HepG2 (cell line): ENCODE data around the gene MYO15A. TPM values are rescaled to one million over a fixed set of nuclear protein-coding genes. Genes with fewer than 3 reads are reported as not detected.

Experiments used
- CREB3 ChIP-seq: sonication (generic); formaldehyde crosslinking; IDR thresholded peaks from 2 replicates; pipeline ENCODE4 v1.5.0; 2020; ENCODE audit warnings: missing genetic modification reagents
- GABPA ChIP-seq, 2 experiments: IDR thresholded peaks; 2 replicates each; pipeline ENCODE4 v1.6.1; 2011 to 2016; ENCODE audit warnings: low read depth in 2 of 2, low read length in 1 of 2, missing biosample characterization in 1 of 2, missing genetic modification characterization in 1 of 2
- HCFC1 ChIP-seq: fragments of 150-350 bp; IDR thresholded peaks from 2 replicates; pipeline ENCODE4 v1.6.1; 2014; ENCODE audit warnings: low read depth, low read length
- HOMEZ ChIP-seq: IDR thresholded peaks from 2 replicates; pipeline ENCODE4 v1.6.1; 2016; ENCODE audit warnings: low read depth
- RXRA ChIP-seq: sonication (generic); formaldehyde crosslinking; IDR thresholded peaks from 2 replicates; pipeline ENCODE4 v1.5.1; 2020; ENCODE audit warnings: missing genetic modification reagents
- SMARCE1 ChIP-seq: fragments of 450-650 bp; IDR thresholded peaks from 2 replicates; pipeline ENCODE4 v1.6.1; 2017; ENCODE audit warnings: borderline replicate concordance
- SOX5 ChIP-seq: IDR thresholded peaks from 2 replicates; pipeline ENCODE4 v1.6.1; 2016; ENCODE audit warnings: borderline replicate concordance
- SPEN ChIP-seq: sonication (generic); formaldehyde crosslinking; IDR thresholded peaks from 2 replicates; pipeline ENCODE4 v1.5.1; 2020; ENCODE audit warnings: low read depth, mild to moderate bottlenecking, missing genetic modification reagents
- ZBTB7A ChIP-seq: sonication (generic); formaldehyde crosslinking; IDR thresholded peaks from 2 replicates; pipeline ENCODE4 v1.8.0; 2022; ENCODE audit warnings: mild to moderate bottlenecking, missing genetic modification reagents
- ZEB1 ChIP-seq: IDR thresholded peaks from 2 replicates; pipeline ENCODE4 v1.6.1; 2012; ENCODE audit warnings: mild to moderate bottlenecking, low read depth, inconsistent platforms; ENCODE audit not compliant: insufficient replicate concordance
- ZMAT3 ChIP-seq: sonication (generic); formaldehyde crosslinking; conservative IDR thresholded peaks from 2 replicates; pipeline ENCODE4 v1.7.0; 2021; ENCODE audit warnings: missing genetic modification reagents
- ZNF143 ChIP-seq: sonication (generic); formaldehyde crosslinking; IDR thresholded peaks from 2 replicates; pipeline ENCODE4 v1.4.0; 2020; ENCODE audit warnings: missing genetic modification reagents
- ZNF460 ChIP-seq: sonication (generic); formaldehyde crosslinking; IDR thresholded peaks from 2 replicates; pipeline ENCODE4 v1.5.1; 2020; ENCODE audit warnings: missing genetic modification reagents, mild to moderate bottlenecking, borderline replicate concordance
- ZNF616 ChIP-seq: sonication (generic); formaldehyde crosslinking; IDR thresholded peaks from 2 replicates; pipeline ENCODE4 v1.5.0; 2020; ENCODE audit warnings: low read depth, mild to moderate bottlenecking, missing genetic modification reagents
- ZNF772 ChIP-seq: sonication (generic); formaldehyde crosslinking; IDR thresholded peaks from 2 replicates; pipeline ENCODE4 v1.5.0; 2020; ENCODE audit warnings: mild to moderate bottlenecking, missing genetic modification reagents
- ZNF800 ChIP-seq: sonication (generic); formaldehyde crosslinking; IDR thresholded peaks from 2 replicates; pipeline ENCODE4 v1.4.0; 2020; ENCODE audit warnings: missing genetic modification reagents
- ZSCAN29 ChIP-seq: sonication (generic); formaldehyde crosslinking; conservative IDR thresholded peaks from 2 replicates; pipeline ENCODE4 v1.4.0; 2020; ENCODE audit warnings: mild to moderate bottlenecking, missing genetic modification reagents
- ZSCAN9 ChIP-seq: IDR thresholded peaks from 2 replicates; pipeline ENCODE4 v1.6.1; 2016; ENCODE audit warnings: borderline replicate concordance
- polyA plus RNA-seq, 8 experiments: library from polyadenylated mRNA; depleted of rRNA in 3 of 8; stranded (reverse) in 7 of 8; unstranded in 1 of 8; fragments of >200 nt; fragmentation: Illumina TruSeq in 4 of 8; extraction: Trizol in 4 of 8; gene quantifications; 2 replicates each; pipeline versions ENCODE4 v1.2.1 to v1.2.3, GENCODE V29; 2011 to 2016; ENCODE audit warnings: low read depth in 4 of 8, missing spikeins in 1 of 8, mixed read lengths in 1 of 8; ENCODE audit not compliant: insufficient read depth in 1 of 8
- total RNA-seq, 5 experiments: library from RNA; depleted of rRNA; stranded (reverse); fragments of >200 nt; fragmentation: Illumina TruSeq; extraction: Trizol; gene quantifications; 2 replicates each; pipeline ENCODE4 v1.2.3, GENCODE V29; 2016; ENCODE audit warnings: low read depth in 1 of 5
- TF ChIP-seq, protein P1 (sequence below): sonication (generic); formaldehyde crosslinking; IDR thresholded peaks from 2 replicates; pipeline ENCODE4 v1.4.0; 2020; ENCODE audit warnings: missing genetic modification reagents
- TF ChIP-seq, protein P2 (sequence below): sonication (generic); formaldehyde crosslinking; IDR thresholded peaks from 2 replicates; pipeline ENCODE4 v1.4.0; 2020; ENCODE audit warnings: missing genetic modification reagents, borderline replicate concordance
- TF ChIP-seq, protein P3 (sequence below): sonication (generic); formaldehyde crosslinking; IDR thresholded peaks from 2 replicates; pipeline ENCODE4 v1.8.0; 2023; ENCODE audit warnings: mild to moderate bottlenecking, missing genetic modification reagents

Gene MYO15A
- total and polyA plus RNA-seq, 2 of the 13 experiments (the other 11 are each of a cell fraction or from before 2014, with no cell fraction given): 0.07 to 0.20 TPM

GRCh38 chr17:18183334-18184142, 75.0 kb downstream of the MYO15A start, which contains the start of gene ALKBH5 (continued):
- TF ChIP-seq ZNF772 (no peak), HOMEZ (CRISPR knock-in tag) (peak; percentile 9; the same call in 1 of the 2 replicates), ZNF460 (CRISPR knock-in tag) (no peak), ZEB1 (no peak), RXRA (CRISPR knock-in tag) (0 out of 2 replicates have a peak, but pooled peaks have one; percentile 13), ZNF616 (CRISPR knock-in tag) (0 out of 2 replicates have a peak, but pooled peaks have one; percentile 36), HCFC1 (peak; percentile 29; the same call in 1 of the 2 replicates), ZSCAN9 (CRISPR knock-in tag) (no peak; the same call in 1 of the 2 replicates), ZNF143 (CRISPR knock-in tag) (peak; percentile 11; the same call in 1 of the 2 replicates), ZSCAN29 (no peak), ZMAT3 (CRISPR knock-in tag) (0 out of 2 replicates have a peak, but pooled peaks have one; percentile 58), CREB3 (CRISPR knock-in tag) (no peak), SOX5 (CRISPR knock-in tag) (peak; percentile 34; the same call in 1 of the 2 replicates), SMARCE1 (no peak), SPEN (peak; percentile 34), ZNF800 (CRISPR knock-in tag) (peak; percentile 53; the same call in 1 of the 2 replicates), GABPA (IDR thresholded peaks at IDR 0.05; ENCODE audit: low read depth, low read length) (no peak), GABPA (CRISPR knock-in tag; IDR thresholded peaks at IDR 0.05; ENCODE audit: low read depth) (peak; percentile 72), ZBTB7A (CRISPR knock-in tag) (no peak)
- TF ChIP-seq, protein P1, sequence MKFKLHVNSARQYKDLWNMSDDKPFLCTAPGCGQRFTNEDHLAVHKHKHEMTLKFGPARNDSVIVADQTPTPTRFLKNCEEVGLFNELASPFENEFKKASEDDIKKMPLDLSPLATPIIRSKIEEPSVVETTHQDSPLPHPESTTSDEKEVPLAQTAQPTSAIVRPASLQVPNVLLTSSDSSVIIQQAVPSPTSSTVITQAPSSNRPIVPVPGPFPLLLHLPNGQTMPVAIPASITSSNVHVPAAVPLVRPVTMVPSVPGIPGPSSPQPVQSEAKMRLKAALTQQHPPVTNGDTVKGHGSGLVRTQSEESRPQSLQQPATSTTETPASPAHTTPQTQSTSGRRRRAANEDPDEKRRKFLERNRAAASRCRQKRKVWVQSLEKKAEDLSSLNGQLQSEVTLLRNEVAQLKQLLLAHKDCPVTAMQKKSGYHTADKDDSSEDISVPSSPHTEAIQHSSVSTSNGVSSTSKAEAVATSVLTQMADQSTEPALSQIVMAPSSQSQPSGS: 0 out of 2 replicates have a peak, but pooled peaks have one; percentile 34
- TF ChIP-seq, protein P2, sequence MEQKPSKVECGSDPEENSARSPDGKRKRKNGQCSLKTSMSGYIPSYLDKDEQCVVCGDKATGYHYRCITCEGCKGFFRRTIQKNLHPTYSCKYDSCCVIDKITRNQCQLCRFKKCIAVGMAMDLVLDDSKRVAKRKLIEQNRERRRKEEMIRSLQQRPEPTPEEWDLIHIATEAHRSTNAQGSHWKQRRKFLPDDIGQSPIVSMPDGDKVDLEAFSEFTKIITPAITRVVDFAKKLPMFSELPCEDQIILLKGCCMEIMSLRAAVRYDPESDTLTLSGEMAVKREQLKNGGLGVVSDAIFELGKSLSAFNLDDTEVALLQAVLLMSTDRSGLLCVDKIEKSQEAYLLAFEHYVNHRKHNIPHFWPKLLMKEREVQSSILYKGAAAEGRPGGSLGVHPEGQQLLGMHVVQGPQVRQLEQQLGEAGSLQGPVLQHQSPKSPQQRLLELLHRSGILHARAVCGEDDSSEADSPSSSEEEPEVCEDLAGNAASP (CRISPR knock-in tag): 0 out of 2 replicates have a peak, but pooled peaks have one; percentile 10
- TF ChIP-seq, protein P3, sequence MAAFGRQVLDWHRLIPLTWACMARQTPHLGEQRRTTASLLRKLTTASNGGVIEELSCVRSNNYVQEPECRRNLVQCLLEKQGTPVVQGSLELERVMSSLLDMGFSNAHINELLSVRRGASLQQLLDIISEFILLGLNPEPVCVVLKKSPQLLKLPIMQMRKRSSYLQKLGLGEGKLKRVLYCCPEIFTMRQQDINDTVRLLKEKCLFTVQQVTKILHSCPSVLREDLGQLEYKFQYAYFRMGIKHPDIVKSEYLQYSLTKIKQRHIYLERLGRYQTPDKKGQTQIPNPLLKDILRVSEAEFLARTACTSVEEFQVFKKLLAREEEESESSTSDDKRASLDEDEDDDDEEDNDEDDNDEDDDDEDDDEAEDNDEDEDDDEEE (CRISPR knock-in tag): peak; percentile 73
